GM23338 (cell line): ENCODE measurements around the gene LRRC57. TPM values are rescaled to one million over a fixed set of nuclear protein-coding genes. Genes with fewer than 3 reads are reported as not detected.

Experiments used
- ATAC-seq: fragments of 200-7000 bp; cut with Tn5 transposase; 3 replicates; pipeline ENCODE4 v1.9.1; 2020
- DNase-seq: peaks from one replicate; pipeline ENCODE4 v3.0.0-alpha.2; 2015; ENCODE audit warnings: low spot score
- H2AFZ ChIP-seq: fragments of 200-600 bp; sonication (generic); 2 replicates; pipeline ENCODE4 v1.8.0; 2016; ENCODE audit warnings: antibody characterized with exemption, mild to moderate bottlenecking, moderate library complexity
- H3F3A ChIP-seq: fragments of 200-600 bp; sonication (generic); replicated peaks from 2 replicates; pipeline ENCODE4 v1.8.0; 2017; ENCODE audit warnings: antibody characterized with exemption, mixed run types, low read depth
- H3K27ac ChIP-seq: fragments of 200-600 bp; sonication (generic); 2 replicates; pipeline ENCODE4 v1.6.1; 2016; ENCODE audit warnings: low read depth
- H3K27me3 ChIP-seq: fragments of 200-600 bp; sonication (generic); 2 replicates; pipeline ENCODE4 v1.8.0; 2016; ENCODE audit warnings: mild to moderate bottlenecking, mixed run types, moderate library complexity; ENCODE audit not compliant: insufficient read depth
- H3K36me3 ChIP-seq: fragments of 200-600 bp; sonication (generic); 2 replicates; pipeline ENCODE4 v1.8.0; 2016; ENCODE audit warnings: mild to moderate bottlenecking; ENCODE audit not compliant: insufficient read depth
- H3K4me1 ChIP-seq: fragments of 200-600 bp; sonication (generic); 2 replicates; pipeline ENCODE4 v1.8.0; 2016; ENCODE audit warnings: mild to moderate bottlenecking, moderate library complexity; ENCODE audit not compliant: insufficient read depth
- H3K4me2 ChIP-seq: fragments of 200-600 bp; sonication (generic); 2 replicates; pipeline ENCODE4 v1.7.1; 2017; ENCODE audit warnings: mixed run types
- H3K4me3 ChIP-seq: fragments of 200-600 bp; sonication (generic); 2 replicates; pipeline ENCODE4 v1.6.1; 2016; ENCODE audit warnings: mixed run types
- H3K79me2 ChIP-seq: fragments of 200-600 bp; sonication (generic); replicated peaks from 2 replicates; pipeline ENCODE4 v1.8.0; 2017; ENCODE audit warnings: mild to moderate bottlenecking; ENCODE audit not compliant: insufficient read depth
- H3K9me2 ChIP-seq: fragments of 200-600 bp; sonication (generic); 2 replicates; pipeline ENCODE4 v1.8.0; 2017; ENCODE audit not compliant: insufficient read depth
- H4K20me1 ChIP-seq: fragments of 200-600 bp; sonication (generic); replicated peaks from 2 replicates; pipeline ENCODE4 v1.8.0; 2017; ENCODE audit warnings: mild to moderate bottlenecking; ENCODE audit not compliant: insufficient read depth
- H3K27ac Mint-ChIP-seq: 2 replicates; pipeline ENCODE4 v1.8.0; 2020; ENCODE audit warnings: inconsistent platforms, mild to moderate bottlenecking, moderate library complexity, mixed read lengths
- H3K27me3 Mint-ChIP-seq: 3 replicates; pipeline ENCODE4 v1.8.0; 2022; ENCODE audit warnings: low read depth, mild to moderate bottlenecking, moderate library complexity, mixed read lengths, inconsistent platforms; ENCODE audit not compliant: insufficient read depth, poor library complexity
- H3K36me3 Mint-ChIP-seq: 3 replicates; pipeline ENCODE4 v1.8.0; 2021; ENCODE audit warnings: low read depth, mild to moderate bottlenecking, inconsistent platforms, moderate library complexity, mixed read lengths
- H3K4me1 Mint-ChIP-seq: 3 replicates; pipeline ENCODE4 v1.8.0; 2020; ENCODE audit warnings: mild to moderate bottlenecking, inconsistent platforms, mixed read lengths
- H3K4me3 Mint-ChIP-seq: 3 replicates; pipeline ENCODE4 v1.8.0; 2021; ENCODE audit warnings: moderate library complexity, mild to moderate bottlenecking, inconsistent platforms, mixed read lengths
- H3K9me3 Mint-ChIP-seq: 3 replicates; pipeline ENCODE4 v1.8.0; 2020; ENCODE audit warnings: moderate library complexity, mild to moderate bottlenecking, inconsistent platforms, mixed read lengths
- ETS1 ChIP-seq: IDR thresholded peaks from 2 replicates; pipeline ENCODE4 v1.6.1; 2016; ENCODE audit warnings: antibody characterized with exemption
- EZH2 ChIP-seq: fragments of 200-600 bp; sonication (generic); IDR thresholded peaks from one replicate; pipeline ENCODE4 v1.8.0; 2017; ENCODE audit warnings: antibody characterized with exemption, mild to moderate bottlenecking, low read depth; ENCODE audit not compliant: unreplicated experiment
- EZH2phosphoT487 ChIP-seq: fragments of 200-600 bp; sonication (generic); IDR thresholded peaks from one replicate; pipeline ENCODE4 v1.8.1; 2018; ENCODE audit warnings: antibody characterized with exemption; ENCODE audit not compliant: unreplicated experiment
- ZNF331 ChIP-seq: fragments of 250-450 bp; sonication (Bioruptor Pico); IDR thresholded peaks from 2 replicates; pipeline ENCODE4 v1.5.0; 2020; ENCODE audit warnings: low read depth, mild to moderate bottlenecking, moderate library complexity
- polyA plus RNA-seq: library from polyadenylated mRNA; unstranded; fragments of >200 nt; fragmentation: Nextera tagmentation; extraction: Ambion mirVana; gene quantifications from 2 replicates; pipeline ENCODE4 v1.2.1, GENCODE V29; 2016
- total RNA-seq: library from RNA; depleted of rRNA; stranded (reverse); fragments of >200 nt; shearing (Covaris generic); gene quantifications from 2 replicates; pipeline ENCODE4 v1.2.3, GENCODE V29; 2014
- TF ChIP-seq, protein P1 (sequence below): fragments of 250-450 bp; sonication (Bioruptor Pico); IDR thresholded peaks from 2 replicates; pipeline ENCODE4 v1.5.0; 2020; ENCODE audit warnings: mild to moderate bottlenecking, moderate library complexity

LRRC57 gene
- total and polyA plus RNA-seq, 2 experiments from 2014 or later: 5.4 to 9.0 TPM

GRCh38 chr15:42576776-42577175 is 28.2 kb upstream of the LRRC57 start (continued):
- TF ChIP-seq, protein P1, sequence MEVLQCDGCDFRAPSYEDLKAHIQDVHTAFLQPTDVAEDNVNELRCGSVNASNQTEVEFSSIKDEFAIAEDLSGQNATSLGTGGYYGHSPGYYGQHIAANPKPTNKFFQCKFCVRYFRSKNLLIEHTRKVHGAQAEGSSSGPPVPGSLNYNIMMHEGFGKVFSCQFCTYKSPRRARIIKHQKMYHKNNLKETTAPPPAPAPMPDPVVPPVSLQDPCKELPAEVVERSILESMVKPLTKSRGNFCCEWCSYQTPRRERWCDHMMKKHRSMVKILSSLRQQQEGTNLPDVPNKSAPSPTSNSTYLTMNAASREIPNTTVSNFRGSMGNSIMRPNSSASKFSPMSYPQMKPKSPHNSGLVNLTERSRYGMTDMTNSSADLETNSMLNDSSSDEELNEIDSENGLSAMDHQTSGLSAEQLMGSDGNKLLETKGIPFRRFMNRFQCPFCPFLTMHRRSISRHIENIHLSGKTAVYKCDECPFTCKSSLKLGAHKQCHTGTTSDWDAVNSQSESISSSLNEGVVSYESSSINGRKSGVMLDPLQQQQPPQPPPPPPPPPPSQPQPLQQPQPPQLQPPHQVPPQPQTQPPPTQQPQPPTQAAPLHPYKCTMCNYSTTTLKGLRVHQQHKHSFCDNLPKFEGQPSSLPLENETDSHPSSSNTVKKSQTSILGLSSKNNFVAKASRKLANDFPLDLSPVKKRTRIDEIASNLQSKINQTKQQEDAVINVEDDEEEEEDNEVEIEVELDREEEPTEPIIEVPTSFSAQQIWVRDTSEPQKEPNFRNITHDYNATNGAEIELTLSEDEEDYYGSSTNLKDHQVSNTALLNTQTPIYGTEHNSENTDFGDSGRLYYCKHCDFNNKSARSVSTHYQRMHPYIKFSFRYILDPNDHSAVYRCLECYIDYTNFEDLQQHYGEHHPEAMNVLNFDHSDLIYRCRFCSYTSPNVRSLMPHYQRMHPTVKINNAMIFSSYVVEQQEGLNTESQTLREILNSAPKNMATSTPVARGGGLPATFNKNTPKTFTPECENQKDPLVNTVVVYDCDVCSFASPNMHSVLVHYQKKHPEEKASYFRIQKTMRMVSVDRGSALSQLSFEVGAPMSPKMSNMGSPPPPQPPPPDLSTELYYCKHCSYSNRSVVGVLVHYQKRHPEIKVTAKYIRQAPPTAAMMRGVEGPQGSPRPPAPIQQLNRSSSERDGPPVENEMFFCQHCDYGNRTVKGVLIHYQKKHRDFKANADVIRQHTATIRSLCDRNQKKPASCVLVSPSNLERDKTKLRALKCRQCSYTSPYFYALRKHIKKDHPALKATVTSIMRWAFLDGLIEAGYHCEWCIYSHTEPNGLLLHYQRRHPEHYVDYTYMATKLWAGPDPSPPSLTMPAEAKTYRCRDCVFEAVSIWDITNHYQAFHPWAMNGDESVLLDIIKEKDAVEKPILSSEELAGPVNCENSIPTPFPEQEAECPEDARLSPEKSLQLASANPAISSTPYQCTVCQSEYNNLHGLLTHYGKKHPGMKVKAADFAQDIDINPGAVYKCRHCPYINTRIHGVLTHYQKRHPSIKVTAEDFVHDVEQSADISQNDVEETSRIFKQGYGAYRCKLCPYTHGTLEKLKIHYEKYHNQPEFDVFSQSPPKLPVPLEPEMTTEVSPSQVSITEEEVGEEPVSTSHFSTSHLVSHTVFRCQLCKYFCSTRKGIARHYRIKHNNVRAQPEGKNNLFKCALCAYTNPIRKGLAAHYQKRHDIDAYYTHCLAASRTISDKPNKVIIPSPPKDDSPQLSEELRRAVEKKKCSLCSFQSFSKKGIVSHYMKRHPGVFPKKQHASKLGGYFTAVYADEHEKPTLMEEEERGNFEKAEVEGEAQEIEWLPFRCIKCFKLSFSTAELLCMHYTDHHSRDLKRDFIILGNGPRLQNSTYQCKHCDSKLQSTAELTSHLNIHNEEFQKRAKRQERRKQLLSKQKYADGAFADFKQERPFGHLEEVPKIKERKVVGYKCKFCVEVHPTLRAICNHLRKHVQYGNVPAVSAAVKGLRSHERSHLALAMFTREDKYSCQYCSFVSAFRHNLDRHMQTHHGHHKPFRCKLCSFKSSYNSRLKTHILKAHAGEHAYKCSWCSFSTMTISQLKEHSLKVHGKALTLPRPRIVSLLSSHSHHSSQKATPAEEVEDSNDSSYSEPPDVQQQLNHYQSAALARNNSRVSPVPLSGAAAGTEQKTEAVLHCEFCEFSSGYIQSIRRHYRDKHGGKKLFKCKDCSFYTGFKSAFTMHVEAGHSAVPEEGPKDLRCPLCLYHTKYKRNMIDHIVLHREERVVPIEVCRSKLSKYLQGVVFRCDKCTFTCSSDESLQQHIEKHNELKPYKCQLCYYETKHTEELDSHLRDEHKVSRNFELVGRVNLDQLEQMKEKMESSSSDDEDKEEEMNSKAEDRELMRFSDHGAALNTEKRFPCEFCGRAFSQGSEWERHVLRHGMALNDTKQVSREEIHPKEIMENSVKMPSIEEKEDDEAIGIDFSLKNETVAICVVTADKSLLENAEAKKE (CRISPR knock-in tag): no peak
- TF ChIP-seq ZNF331 (CRISPR knock-in tag): no peak
- no peak for TF ChIP-seq ETS1

DNA sequence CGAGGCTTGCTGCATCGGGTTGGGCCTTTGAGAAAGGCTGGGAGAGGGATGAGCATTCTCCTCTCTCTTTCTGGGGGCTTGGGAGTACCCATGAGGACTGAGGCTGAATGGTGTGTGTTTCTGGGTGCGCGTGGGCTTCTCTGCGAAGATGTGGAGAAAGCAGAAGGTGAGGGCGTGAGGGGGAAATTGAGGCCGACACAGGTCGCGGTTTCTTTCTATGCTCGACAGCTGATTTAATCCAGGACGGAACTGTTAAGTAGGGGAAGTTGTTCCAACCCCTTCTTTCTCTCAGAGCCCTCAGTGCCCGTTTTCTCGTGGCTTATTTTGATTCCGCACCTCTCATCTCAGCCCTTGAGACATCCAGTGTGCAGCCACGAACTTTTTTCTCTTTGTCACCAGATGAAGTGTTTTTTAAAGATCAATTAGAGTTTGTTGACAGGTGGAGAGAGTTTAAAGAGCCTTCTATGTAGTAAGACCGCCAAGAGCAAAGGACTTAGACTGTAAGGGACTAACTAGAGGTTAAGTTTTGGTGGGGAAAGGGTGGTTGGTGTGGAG is 27.5 kb upstream of the LRRC57 start:
- TF ChIP-seq EZH2: peak; percentile 39
- TF ChIP-seq EZH2phosphoT487: no peak
- Histone ChIP-seq H3K4me1 (peaks cover 8% of the 10 kb centered on the region; the same call in 1 of the 2 replicates), H3K27me3 (peaks cover 48% of the 10 kb centered on the region), H3K79me2 (peaks cover 8% of the 10 kb centered on the region), H3K27ac (no peak overlapping the region), H4K20me1 (peaks cover 20% of the 10 kb centered on the region; the same call in 1 of the 2 replicates), H3F3A (peaks cover 8% of the 10 kb centered on the region; the same call in 1 of the 2 replicates), H3K9me2 (no peaks in the 10 kb centered on the region), H3K4me2 (peak overlapping the region; percentile 92), H3K36me3 (no peaks in the 10 kb centered on the region), H3K4me3 (peak overlapping the region; percentile 78), H2AFZ (peak overlapping the region; percentile 94)
- H3K4me1 Mint-ChIP-seq: peaks cover 13% of the 10 kb centered on the region
- H3K27me3 Mint-ChIP-seq: peaks cover 37% of the 10 kb centered on the region
- no peaks in the 10 kb centered on the region for H3K9me3 Mint-ChIP-seq
- H3K4me3 Mint-ChIP-seq: peak overlapping the region; percentile 94
- no peak for ATAC-seq
- H3K36me3 Mint-ChIP-seq: no peaks in the 10 kb centered on the region
- DNase-seq: no peak
- H3K27ac Mint-ChIP-seq: no peak overlapping the region
